ENCODE measurements around the gene PMAIP1. TPM values are rescaled to one million over a fixed set of nuclear protein-coding genes. Genes with fewer than 3 reads are reported as not detected.

Gene PMAIP1
- total RNA-seq, 2 experiments from 2014 or later = 22.9 to 23.3 TPM

DNA sequence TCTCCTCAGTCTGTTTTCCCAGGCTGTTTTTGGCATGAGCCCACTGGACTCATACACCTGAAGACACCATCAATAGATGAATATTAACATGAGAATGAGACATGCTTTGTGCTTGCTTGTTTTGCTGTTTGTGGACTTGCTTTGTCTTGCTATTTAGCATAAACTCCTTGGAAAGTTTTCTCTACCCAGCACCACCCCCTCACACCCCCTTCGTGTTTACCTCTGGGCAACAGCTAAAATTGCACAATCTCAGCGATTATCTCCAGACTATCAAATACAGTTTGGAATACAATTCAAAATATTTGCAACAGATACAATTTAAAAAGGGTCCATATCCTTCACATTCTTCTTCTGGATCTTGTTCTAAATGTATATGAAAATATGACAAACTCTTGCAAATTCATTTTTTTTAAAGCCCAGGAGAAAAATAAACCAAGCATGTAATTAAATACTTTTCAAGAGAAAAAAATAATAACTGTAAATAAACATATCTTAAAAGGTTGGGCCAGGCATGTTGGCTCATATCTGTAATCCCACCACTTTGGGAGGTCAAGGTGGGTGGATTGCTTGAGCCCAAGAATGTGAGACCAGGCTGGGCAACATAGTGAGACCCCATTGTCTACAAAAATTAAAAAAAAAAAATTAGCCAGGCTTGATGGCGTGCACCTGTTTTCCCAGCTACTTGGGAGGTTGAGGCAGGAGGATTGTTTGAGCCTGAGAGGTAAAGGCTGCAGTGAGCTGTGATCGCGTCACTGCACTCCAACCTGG, 32.3 kb upstream of the PMAIP1 start:
- TF ChIP-seq, protein P1, sequence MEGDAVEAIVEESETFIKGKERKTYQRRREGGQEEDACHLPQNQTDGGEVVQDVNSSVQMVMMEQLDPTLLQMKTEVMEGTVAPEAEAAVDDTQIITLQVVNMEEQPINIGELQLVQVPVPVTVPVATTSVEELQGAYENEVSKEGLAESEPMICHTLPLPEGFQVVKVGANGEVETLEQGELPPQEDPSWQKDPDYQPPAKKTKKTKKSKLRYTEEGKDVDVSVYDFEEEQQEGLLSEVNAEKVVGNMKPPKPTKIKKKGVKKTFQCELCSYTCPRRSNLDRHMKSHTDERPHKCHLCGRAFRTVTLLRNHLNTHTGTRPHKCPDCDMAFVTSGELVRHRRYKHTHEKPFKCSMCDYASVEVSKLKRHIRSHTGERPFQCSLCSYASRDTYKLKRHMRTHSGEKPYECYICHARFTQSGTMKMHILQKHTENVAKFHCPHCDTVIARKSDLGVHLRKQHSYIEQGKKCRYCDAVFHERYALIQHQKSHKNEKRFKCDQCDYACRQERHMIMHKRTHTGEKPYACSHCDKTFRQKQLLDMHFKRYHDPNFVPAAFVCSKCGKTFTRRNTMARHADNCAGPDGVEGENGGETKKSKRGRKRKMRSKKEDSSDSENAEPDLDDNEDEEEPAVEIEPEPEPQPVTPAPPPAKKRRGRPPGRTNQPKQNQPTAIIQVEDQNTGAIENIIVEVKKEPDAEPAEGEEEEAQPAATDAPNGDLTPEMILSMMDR (conservative IDR thresholded peaks at IDR 0.05; ENCODE audit: low read length) = no peak
- DNase-seq (ENCODE audit: low spot score) = no peak
- no peak overlapping the region for H3K27ac ChIP-seq (ENCODE audit: low read depth, low read length, poor library complexity, severe bottlenecking)
- H3K36me3 ChIP-seq (ENCODE audit: insufficient read depth, low read length) = no peaks in the 10 kb centered on the region
- peaks cover 34% of the 10 kb centered on the region for H3K4me1 ChIP-seq (ENCODE audit: insufficient read depth, low read length, poor library complexity, severe bottlenecking)
- H3K4me2 ChIP-seq (ENCODE audit: low read length) = no peak overlapping the region
- no peaks in the 10 kb centered on the region for H3K79me2 ChIP-seq (ENCODE audit: insufficient read depth, low read depth, low read length)
- H4K20me1 ChIP-seq (ENCODE audit: insufficient read depth, low read length) = no peaks in the 10 kb centered on the region
- H2AFZ ChIP-seq (ENCODE audit: low read length) = no peak overlapping the region
- no peaks in the 10 kb centered on the region for H3K9me3 ChIP-seq (ENCODE audit: low read length)
- no peaks in the 10 kb centered on the region for H3K9me2 ChIP-seq (ENCODE audit: insufficient read depth, low read length)
- H3K4me3 ChIP-seq (ENCODE audit: low read depth, low read length, poor library complexity, severe bottlenecking) = no peak overlapping the region
- ChIA-PET CTCF (ENCODE audit: unreplicated experiment) (no interaction called here), POLR2A (no interaction called here)
- no TSS peak for BruUV-seq (replicated peaks)
- intact Hi-C loops (cut with micrococcal nuclease; ENCODE audit: unreplicated experiment) = no loop called here

GRCh38 chr18:59870623-59871130, 29.1 kb upstream of the PMAIP1 start:
- TF ChIP-seq, protein P1 (conservative IDR thresholded peaks at IDR 0.05; ENCODE audit: low read length) = no peak
- no peak for TF ChIP-seq EZH2phosphoT487 (IDR thresholded peaks at IDR 0.05; ENCODE audit: borderline replicate concordance, low read depth, low read length)
- no TSS peak for BruUV-seq (replicated peaks)

GRCh38 chr18:59871711-59872362, 28.0 kb upstream of the PMAIP1 start:
- peak overlapping the region; percentile 76; the same call in 1 of the 2 replicates for H2AFZ ChIP-seq (ENCODE audit: low read length)
- no peak overlapping the region for H3K4me3 ChIP-seq (ENCODE audit: low read depth, low read length, poor library complexity, severe bottlenecking)
- intact Hi-C loops (cut with micrococcal nuclease; ENCODE audit: unreplicated experiment) = no loop called here
- BruUV-seq (replicated peaks) = no TSS peak
- no peaks in the 10 kb centered on the region for H3K79me2 ChIP-seq (ENCODE audit: insufficient read depth, low read depth, low read length)
- TF ChIP-seq, protein P1 (conservative IDR thresholded peaks at IDR 0.05; ENCODE audit: low read length) = no peak
- TF ChIP-seq EZH2phosphoT487 (IDR thresholded peaks at IDR 0.05; ENCODE audit: borderline replicate concordance, low read depth, low read length) = no peak
- no peak overlapping the region for H3K27ac ChIP-seq (ENCODE audit: low read depth, low read length, poor library complexity, severe bottlenecking)
- ChIA-PET POLR2A (interaction anchor here (1.0 to 1.1 kb wide), 2 partner anchors 7 to 11 kb away, joined by 3 to 4 read pairs; no protein-coding TSS in a partner anchor), CTCF (ENCODE audit: unreplicated experiment) (no interaction called here)
- H3K4me1 ChIP-seq (ENCODE audit: insufficient read depth, low read length, poor library complexity, severe bottlenecking) = peaks cover 33% of the 10 kb centered on the region
- H3K4me2 ChIP-seq (ENCODE audit: low read length) = no peak overlapping the region; the same call in 1 of the 2 replicates
- H4K20me1 ChIP-seq (ENCODE audit: insufficient read depth, low read length) = no peaks in the 10 kb centered on the region
- H3K9me2 ChIP-seq (ENCODE audit: insufficient read depth, low read length) = no peaks in the 10 kb centered on the region
- no peaks in the 10 kb centered on the region for H3K36me3 ChIP-seq (ENCODE audit: insufficient read depth, low read length)
- no peaks in the 10 kb centered on the region for H3K9me3 ChIP-seq (ENCODE audit: low read length)
- DNase-seq (ENCODE audit: low spot score) = no peak

More at GRCh38 chr18:59870623-59871130, 29.1 kb upstream of the PMAIP1 start:
- H3K4me1 ChIP-seq (ENCODE audit: insufficient read depth, low read length, poor library complexity, severe bottlenecking) = peaks cover 25% of the 10 kb centered on the region
- no peaks in the 10 kb centered on the region for H3K9me3 ChIP-seq (ENCODE audit: low read length)
- no peaks in the 10 kb centered on the region for H3K36me3 ChIP-seq (ENCODE audit: insufficient read depth, low read length)
- no peaks in the 10 kb centered on the region for H3K9me2 ChIP-seq (ENCODE audit: insufficient read depth, low read length)
- no peak overlapping the region for H3K4me3 ChIP-seq (ENCODE audit: low read depth, low read length, poor library complexity, severe bottlenecking)
- no peak overlapping the region for H3K27ac ChIP-seq (ENCODE audit: low read depth, low read length, poor library complexity, severe bottlenecking)
- H4K20me1 ChIP-seq (ENCODE audit: insufficient read depth, low read length) = no peaks in the 10 kb centered on the region
- no peak overlapping the region for H3K4me2 ChIP-seq (ENCODE audit: low read length)
- H3K79me2 ChIP-seq (ENCODE audit: insufficient read depth, low read depth, low read length) = no peaks in the 10 kb centered on the region
- no peak for DNase-seq (ENCODE audit: low spot score)
- POLR2A ChIA-PET = no interaction called here
- no peak overlapping the region for H2AFZ ChIP-seq (ENCODE audit: low read length)
- intact Hi-C loops (cut with micrococcal nuclease; ENCODE audit: unreplicated experiment) = no loop called here
- CTCF ChIA-PET (ENCODE audit: unreplicated experiment) = no interaction called here
